ENCODE measurements around the gene PRKG1. TPM values are rescaled to one million over a fixed set of nuclear protein-coding genes. Genes with fewer than 3 reads are reported as not detected.
"Not testable (repeated sequence)": the region's sequence is repeated elsewhere in the genome, so short reads cannot be mapped to it uniquely, and the experiment has no call there.

PRKG1 gene
- total and polyA plus RNA-seq, 4 donors = 26.2 to 199 (median 94.1) TPM

GRCh38 chr10:51668336-51668689, 594.0 kb downstream of the PRKG1 start:
- H3K27ac ChIP-seq (ENCODE audit: low read depth in 1 of 2, low read length in 2 of 2) = no peak overlapping the region
- ATAC-seq (ENCODE audit: low FRiP score) = no peak

DNA sequence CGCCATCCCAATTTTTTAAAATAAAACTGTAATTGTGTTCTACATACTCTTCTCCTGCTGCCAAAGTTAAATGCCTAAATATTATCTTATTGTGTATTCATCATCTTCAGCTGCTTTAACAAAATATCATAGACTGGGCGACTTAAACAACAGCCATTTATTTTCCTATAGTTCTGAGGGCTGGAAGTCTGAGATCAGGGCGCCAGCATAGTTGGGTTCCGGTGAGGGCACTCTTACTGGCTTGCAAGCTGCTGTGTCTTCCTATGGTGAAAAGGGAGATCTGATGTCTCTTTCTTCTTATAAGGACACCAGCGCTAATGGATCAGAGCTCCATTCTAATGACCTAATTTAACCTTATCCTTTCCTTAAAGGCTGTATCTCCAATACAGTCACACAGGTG, 594.8 kb downstream of the PRKG1 start:
- Histone ChIP-seq H3K36me3 (ENCODE audit: control insufficient read depth in 1 of 2, insufficient read depth in 2 of 2, low read length in 1 of 2) (no peaks in the 10 kb centered on the region), H3K9me3 (ENCODE audit: control insufficient read depth, low read length) (no peaks in the 10 kb centered on the region), H3K4me3 (ENCODE audit: low read length in 2 of 2) (no peak overlapping the region), H3K27ac (ENCODE audit: low read depth in 1 of 2, low read length in 2 of 2) (no peak overlapping the region), H3K27me3 (ENCODE audit: control insufficient read depth in 1 of 2, insufficient read depth in 2 of 2, low read length in 1 of 2) (no peaks in the 10 kb centered on the region), H3K4me1 (ENCODE audit: control insufficient read depth in 1 of 2, insufficient read depth in 2 of 2, low read length in 2 of 2) (peaks cover 0 to 5% of the 10 kb centered on the region in 2 donors)
- no peak for ATAC-seq (ENCODE audit: low FRiP score)
- no peak for DNase-seq
- intact Hi-C loops (cut with DNase I) = no loop called here
- WGBS, 2 donors = 97% methylated on average over 5 of the region's 5 CpGs

More at GRCh38 chr10:51668336-51668689, 594.0 kb downstream of the PRKG1 start:
- DNase-seq = no peak
- peaks cover 0 to 5% of the 10 kb centered on the region in 2 donors for H3K4me1 ChIP-seq (ENCODE audit: control insufficient read depth in 1 of 2, insufficient read depth in 2 of 2, low read length in 2 of 2)
- H3K4me3 ChIP-seq (ENCODE audit: low read length in 2 of 2) = no peak overlapping the region
- no peaks in the 10 kb centered on the region for H3K27me3 ChIP-seq (ENCODE audit: control insufficient read depth in 1 of 2, insufficient read depth in 2 of 2, low read length in 1 of 2)
- H3K36me3 ChIP-seq (ENCODE audit: control insufficient read depth in 1 of 2, insufficient read depth in 2 of 2, low read length in 1 of 2) = no peaks in the 10 kb centered on the region
- intact Hi-C loops (cut with DNase I) = no loop called here
- no peaks in the 10 kb centered on the region for H3K9me3 ChIP-seq (ENCODE audit: control insufficient read depth, low read length)

GRCh38 chr10:51672039-51672535, 597.8 kb downstream of the PRKG1 start:
- ATAC-seq (ENCODE audit: low FRiP score) (no peak), DNase-seq (no peak)
- intact Hi-C loops (cut with DNase I) = no loop called here
- Histone ChIP-seq H3K27me3 (ENCODE audit: control insufficient read depth in 1 of 2, insufficient read depth in 2 of 2, low read length in 1 of 2) (no peaks in the 10 kb centered on the region), H3K4me1 (ENCODE audit: control insufficient read depth in 1 of 2, insufficient read depth in 2 of 2, low read length in 2 of 2) (peaks cover 1 to 9% of the 10 kb centered on the region in 2 donors), H3K9me3 (ENCODE audit: control insufficient read depth, low read length) (no peaks in the 10 kb centered on the region), H3K36me3 (ENCODE audit: control insufficient read depth in 1 of 2, insufficient read depth in 2 of 2, low read length in 1 of 2) (no peaks in the 10 kb centered on the region), H3K4me3 (ENCODE audit: low read length in 2 of 2) (no peak overlapping the region), H3K27ac (ENCODE audit: low read depth in 1 of 2, low read length in 2 of 2) (no peak overlapping the region)

DNA sequence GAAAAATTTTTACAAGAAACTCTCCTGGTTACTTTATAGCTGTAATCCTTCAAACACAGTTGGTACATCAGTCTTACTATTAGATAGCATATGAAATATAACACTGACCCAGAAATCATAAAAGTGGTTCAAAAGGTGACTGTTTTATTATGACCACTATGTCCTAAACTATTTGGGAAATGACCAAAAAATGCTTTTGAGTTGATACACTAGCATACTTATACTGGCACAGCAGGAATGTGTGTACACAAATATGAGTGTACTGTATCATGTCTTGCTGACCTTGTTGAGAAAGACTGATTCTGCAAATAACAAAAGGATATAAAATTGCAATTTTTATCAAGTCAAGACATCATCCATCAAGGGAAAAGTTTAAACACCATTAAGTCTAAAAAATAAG, 600.8 kb downstream of the PRKG1 start:
- no peak for DNase-seq
- Histone ChIP-seq H3K36me3 (ENCODE audit: control insufficient read depth in 1 of 2, insufficient read depth in 2 of 2, low read length in 1 of 2) (no peaks in the 10 kb centered on the region), H3K4me3 (ENCODE audit: low read length in 2 of 2) (no peak overlapping the region), H3K27me3 (ENCODE audit: control insufficient read depth in 1 of 2, insufficient read depth in 2 of 2, low read length in 1 of 2) (no peaks in the 10 kb centered on the region), H3K27ac (ENCODE audit: low read depth in 1 of 2, low read length in 2 of 2) (no peak overlapping the region), H3K4me1 (ENCODE audit: control insufficient read depth in 1 of 2, insufficient read depth in 2 of 2, low read length in 2 of 2) (peaks cover 2 to 4% of the 10 kb centered on the region in 2 donors), H3K9me3 (ENCODE audit: control insufficient read depth, low read length) (no peaks in the 10 kb centered on the region)
- intact Hi-C loops (cut with DNase I) = no loop called here
- ATAC-seq (ENCODE audit: low FRiP score) = no peak

GRCh38 chr10:51679841-51680240, 605.6 kb downstream of the PRKG1 start:
- H3K27ac ChIP-seq (ENCODE audit: low read depth in 1 of 2, low read length in 2 of 2) = no peak overlapping the region
- H3K4me3 ChIP-seq (ENCODE audit: low read length in 2 of 2) = no peak overlapping the region
- intact Hi-C loops (cut with DNase I) = no loop called here
- WGBS, 2 donors = 84 to 90% methylated on average over 6 of the region's 6 CpGs
- no peaks in the 10 kb centered on the region for H3K36me3 ChIP-seq (ENCODE audit: control insufficient read depth in 1 of 2, insufficient read depth in 2 of 2, low read length in 1 of 2)
- no peak for DNase-seq
- no peaks in the 10 kb centered on the region for H3K27me3 ChIP-seq (ENCODE audit: control insufficient read depth in 1 of 2, insufficient read depth in 2 of 2, low read length in 1 of 2)
- H3K9me3 ChIP-seq (ENCODE audit: control insufficient read depth, low read length) = no peaks in the 10 kb centered on the region
- peaks cover 2 to 10% of the 10 kb centered on the region in 2 donors for H3K4me1 ChIP-seq (ENCODE audit: control insufficient read depth in 1 of 2, insufficient read depth in 2 of 2, low read length in 2 of 2)
- no peak for ATAC-seq (ENCODE audit: low FRiP score)

DNA sequence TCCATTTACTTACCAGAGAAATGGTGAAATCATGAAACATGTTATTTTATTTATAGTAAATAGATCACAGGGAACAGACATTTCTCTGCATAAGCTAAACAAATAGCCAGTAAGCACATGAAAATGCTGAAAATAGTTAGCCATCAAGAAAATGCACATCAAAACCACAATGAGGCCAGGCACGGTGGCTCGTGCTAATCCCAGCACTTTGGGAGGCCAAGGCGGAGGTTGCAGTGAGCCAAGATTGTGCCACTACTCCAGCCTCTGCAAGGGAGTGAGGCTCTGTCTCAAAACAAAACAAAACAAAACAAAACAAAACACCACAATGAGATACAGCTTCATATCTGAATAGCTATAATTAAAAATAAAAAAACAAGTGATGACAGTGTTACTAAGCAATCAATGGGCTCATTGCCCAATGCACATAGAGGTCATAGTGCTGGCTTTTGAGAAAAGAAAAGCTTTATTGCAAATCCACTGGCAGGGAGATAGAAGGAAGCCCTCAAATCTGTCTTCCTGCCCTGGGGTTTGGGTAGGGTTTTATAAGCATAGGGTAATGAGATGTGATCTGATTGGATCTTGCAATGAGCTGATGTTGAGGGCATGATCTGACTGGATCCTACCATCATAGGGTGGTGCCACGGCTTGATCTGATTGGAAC, 608.9 kb downstream of the PRKG1 start:
- Histone ChIP-seq H3K27ac (ENCODE audit: low read depth in 1 of 2, low read length in 2 of 2) (peak overlapping the region in 1 of 2 donors; percentile 61), H3K4me3 (ENCODE audit: low read length in 2 of 2) (no peak overlapping the region), H3K4me1 (ENCODE audit: control insufficient read depth in 1 of 2, insufficient read depth in 2 of 2, low read length in 2 of 2) (peaks cover 6 to 12% of the 10 kb centered on the region in 2 donors), H3K27me3 (ENCODE audit: control insufficient read depth in 1 of 2, insufficient read depth in 2 of 2, low read length in 1 of 2) (no peaks in the 10 kb centered on the region), H3K36me3 (ENCODE audit: control insufficient read depth in 1 of 2, insufficient read depth in 2 of 2, low read length in 1 of 2) (no peaks in the 10 kb centered on the region), H3K9me3 (ENCODE audit: control insufficient read depth, low read length) (no peaks in the 10 kb centered on the region)
- peak in 1 of 2 donors; percentile 57 for DNase-seq
- ATAC-seq (ENCODE audit: low FRiP score) = peak; percentile 33
- intact Hi-C loops (cut with DNase I) = no loop called here
- 41% methylated on average over 4 of the region's 4 CpGs for WGBS, 2 donors

DNA sequence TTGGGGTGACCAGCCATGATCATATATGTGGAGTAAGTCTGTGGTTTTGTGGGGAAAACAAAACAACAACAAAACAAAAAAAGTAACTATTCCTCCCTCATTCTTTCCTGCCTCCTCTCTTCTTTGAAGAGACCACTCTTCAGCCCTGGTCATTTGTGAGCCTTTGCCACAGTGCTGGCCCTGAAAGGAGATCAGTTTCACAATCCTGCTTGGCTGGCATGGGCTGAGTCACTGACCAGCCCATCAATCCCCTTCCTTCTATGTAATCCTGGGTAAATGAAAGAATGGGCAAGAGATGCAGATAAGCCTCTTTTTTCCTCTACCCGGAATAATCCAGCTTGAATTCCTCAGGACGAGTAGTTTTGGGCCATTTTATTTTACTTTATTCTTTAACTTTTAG, 611.5 kb downstream of the PRKG1 start:
- Histone ChIP-seq H3K4me3 (ENCODE audit: low read length in 2 of 2) (no peak overlapping the region), H3K27ac (ENCODE audit: low read depth in 1 of 2, low read length in 2 of 2) (no peak overlapping the region), H3K4me1 (ENCODE audit: control insufficient read depth in 1 of 2, insufficient read depth in 2 of 2, low read length in 2 of 2) (peaks cover 5 to 12% of the 10 kb centered on the region in 2 donors), H3K9me3 (ENCODE audit: control insufficient read depth, low read length) (no peaks in the 10 kb centered on the region), H3K27me3 (ENCODE audit: control insufficient read depth in 1 of 2, insufficient read depth in 2 of 2, low read length in 1 of 2) (no peaks in the 10 kb centered on the region), H3K36me3 (ENCODE audit: control insufficient read depth in 1 of 2, insufficient read depth in 2 of 2, low read length in 1 of 2) (no peaks in the 10 kb centered on the region)
- ATAC-seq (ENCODE audit: low FRiP score) = no peak
- intact Hi-C loops (cut with DNase I) = no loop called here
- no peak for DNase-seq
- 40 to 71% methylated on average over 2 of the region's 2 CpGs for WGBS, 2 donors

DNA sequence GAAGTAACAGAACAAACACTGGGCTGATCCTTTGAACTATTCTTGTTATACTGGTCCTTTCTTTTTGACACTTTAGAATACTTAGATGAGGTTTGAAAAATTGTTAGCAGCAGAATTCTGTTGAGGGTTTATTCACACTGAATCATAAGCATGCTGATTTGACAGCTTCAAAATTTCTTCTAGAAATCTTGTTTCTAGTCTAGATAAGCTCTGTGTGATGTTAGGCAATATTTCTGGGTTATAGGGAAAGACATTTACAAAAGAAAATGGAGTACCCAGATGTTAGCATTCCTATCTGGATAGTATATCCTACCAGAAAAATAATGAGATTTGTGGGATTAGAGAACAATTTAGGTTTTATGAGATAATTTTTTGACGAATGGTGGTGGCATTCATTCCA, 613.0 kb downstream of the PRKG1 start:
- Histone ChIP-seq H3K36me3 (ENCODE audit: control insufficient read depth in 1 of 2, insufficient read depth in 2 of 2, low read length in 1 of 2) (no peaks in the 10 kb centered on the region), H3K4me1 (ENCODE audit: control insufficient read depth in 1 of 2, insufficient read depth in 2 of 2, low read length in 2 of 2) (peaks cover 5 to 12% of the 10 kb centered on the region in 2 donors), H3K27me3 (ENCODE audit: control insufficient read depth in 1 of 2, insufficient read depth in 2 of 2, low read length in 1 of 2) (no peaks in the 10 kb centered on the region), H3K27ac (ENCODE audit: low read depth in 1 of 2, low read length in 2 of 2) (no peak overlapping the region), H3K9me3 (ENCODE audit: control insufficient read depth, low read length) (no peaks in the 10 kb centered on the region), H3K4me3 (ENCODE audit: low read length in 2 of 2) (no peak overlapping the region)
- 81 to 85% methylated on average over 1 of the region's 1 CpG for WGBS, 2 donors
- DNase-seq (no peak), ATAC-seq (ENCODE audit: low FRiP score) (no peak)
- intact Hi-C loops (cut with DNase I) = no loop called here

- 93 to 96% methylated on average over 2 of the region's 2 CpGs for WGBS, 2 donors
Measured at GRCh38 chr10:51688826-51689225, 614.5 kb downstream of the PRKG1 start.

More at GRCh38 chr10:51688826-51689225, 614.5 kb downstream of the PRKG1 start:
- ATAC-seq (ENCODE audit: low FRiP score); H3K27ac ChIP-seq (ENCODE audit: low read depth in 1 of 2, low read length in 2 of 2); intact Hi-C loops (cut with DNase I); H3K27me3 ChIP-seq (ENCODE audit: control insufficient read depth in 1 of 2, insufficient read depth in 2 of 2, low read length in 1 of 2); DNase-seq; H3K4me1 ChIP-seq (ENCODE audit: control insufficient read depth in 1 of 2, insufficient read depth in 2 of 2, low read length in 2 of 2); H3K4me3 ChIP-seq (ENCODE audit: low read length in 2 of 2); H3K9me3 ChIP-seq (ENCODE audit: control insufficient read depth, low read length); H3K36me3 ChIP-seq (ENCODE audit: control insufficient read depth in 1 of 2, insufficient read depth in 2 of 2, low read length in 1 of 2): not testable (repeated sequence)
